Retinal pigment epithelial cell (primary cell): ENCODE data around the gene PPP2R2C.
A peak's percentile ranks its signal among the peaks of the same experiment; 100 is the strongest.

Experiments
- DNase-seq: peaks from one replicate; pipeline ENCODE4 v3.0.0-alpha.2; 2010; ENCODE audit warnings: low read depth
- H3K4me3 ChIP-seq: 2 replicates; pipeline ENCODE4 v1.5.1; 2011; ENCODE audit warnings: mild to moderate bottlenecking, low read length, control low read depth, moderate library complexity
- CTCF ChIP-seq: conservative IDR thresholded peaks from 2 replicates; pipeline ENCODE4 v1.5.1; 2011; ENCODE audit warnings: low read depth, low read length, control low read depth, inconsistent platforms

The PPP2R2C gene

GRCh38 chr4:6308899-6309643, 163.3 kb downstream of the PPP2R2C start:
- peak overlapping the region; percentile 45 for H3K4me3 ChIP-seq
- no peak for DNase-seq
- TF ChIP-seq CTCF, result peak; percentile 33

GRCh38 chr4:6307891-6308290, 164.5 kb downstream of the PPP2R2C start:
- no peak overlapping the region for H3K4me3 ChIP-seq
- DNase-seq, result no peak
- TF ChIP-seq CTCF, result no peak

GRCh38 chr4:6307230-6307629, 165.2 kb downstream of the PPP2R2C start:
- no peak for DNase-seq
- no peak overlapping the region for H3K4me3 ChIP-seq
- no peak for TF ChIP-seq CTCF

- no peak overlapping the region for H3K4me3 ChIP-seq
- no peak for DNase-seq
- no peak for TF ChIP-seq CTCF
Measured at GRCh38 chr4:6306299-6306698, 166.1 kb downstream of the PPP2R2C start.

GRCh38 chr4:6303943-6304342, 168.5 kb downstream of the PPP2R2C start:
- no peak for TF ChIP-seq CTCF
- H3K4me3 ChIP-seq, result no peak overlapping the region
- DNase-seq, result no peak

GRCh38 chr4:6302869-6303268, 169.5 kb downstream of the PPP2R2C start:
- no peak for DNase-seq

More at GRCh38 chr4:6302869-6303268, 169.5 kb downstream of the PPP2R2C start:
- no peak for TF ChIP-seq CTCF
- no peak overlapping the region for H3K4me3 ChIP-seq
